ENCODE results near the gene OR4E1.
"Not testable (repeated sequence)": the region's sequence is repeated elsewhere in the genome, so short reads cannot be mapped to it uniquely, and the experiment has no call there.

The OR4E1 gene, protein sequence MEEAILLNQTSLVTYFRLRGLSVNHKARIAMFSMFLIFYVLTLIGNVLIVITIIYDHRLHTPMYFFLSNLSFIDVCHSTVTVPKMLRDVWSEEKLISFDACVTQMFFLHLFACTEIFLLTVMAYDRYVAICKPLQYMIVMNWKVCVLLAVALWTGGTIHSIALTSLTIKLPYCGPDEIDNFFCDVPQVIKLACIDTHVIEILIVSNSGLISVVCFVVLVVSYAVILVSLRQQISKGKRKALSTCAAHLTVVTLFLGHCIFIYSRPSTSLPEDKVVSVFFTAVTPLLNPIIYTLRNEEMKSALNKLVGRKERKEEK

DNA sequence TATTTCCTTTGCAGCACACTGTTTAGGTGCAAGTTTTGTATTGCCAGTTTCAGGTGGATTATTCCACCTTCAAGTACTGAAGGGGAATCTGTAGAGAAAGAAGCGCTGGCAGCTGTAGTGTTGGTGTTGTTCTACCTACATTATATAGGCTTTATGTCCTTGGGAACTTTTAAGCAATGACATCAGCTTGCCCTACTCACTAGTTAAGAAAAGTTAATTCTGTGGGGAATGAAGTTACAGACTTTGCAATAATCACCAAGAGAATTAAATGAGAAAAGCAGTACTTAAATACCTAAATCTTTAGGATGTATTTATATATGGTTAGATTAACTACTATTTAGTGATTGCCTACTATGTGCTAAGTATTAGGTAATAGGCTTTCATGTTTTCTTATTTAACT, at the start of gene OR4E1:
OR4E1 (minus strand) TSS at position 101 of the 400 bp plus-strand sequence. CDS start 2,883 bp downstream, outside the sequence.
- DNase-seq (ENCODE audit: low read depth in 2 of 2): no peak

DNA sequence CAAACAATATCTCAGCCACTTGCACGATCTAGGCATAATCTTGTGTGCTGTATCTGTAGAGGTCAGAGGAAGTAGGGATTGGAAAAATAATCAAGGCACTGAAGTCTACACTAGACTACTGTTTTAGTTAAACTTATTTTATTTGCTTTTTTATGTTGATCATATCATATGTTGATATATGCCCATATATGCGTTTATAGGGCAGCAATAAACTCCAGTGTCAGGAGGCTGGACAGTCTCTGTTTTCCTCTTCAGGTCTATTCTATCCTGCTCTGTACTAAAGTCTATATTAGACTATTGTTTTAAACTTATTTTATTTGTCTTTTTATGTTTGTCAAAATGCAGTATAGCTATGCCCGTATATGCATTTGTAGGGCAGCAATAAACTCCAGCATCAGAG, 47.9 kb upstream of the OR4E1 start:
- DNase-seq (ENCODE audit: low read depth in 2 of 2): no peak

DNA sequence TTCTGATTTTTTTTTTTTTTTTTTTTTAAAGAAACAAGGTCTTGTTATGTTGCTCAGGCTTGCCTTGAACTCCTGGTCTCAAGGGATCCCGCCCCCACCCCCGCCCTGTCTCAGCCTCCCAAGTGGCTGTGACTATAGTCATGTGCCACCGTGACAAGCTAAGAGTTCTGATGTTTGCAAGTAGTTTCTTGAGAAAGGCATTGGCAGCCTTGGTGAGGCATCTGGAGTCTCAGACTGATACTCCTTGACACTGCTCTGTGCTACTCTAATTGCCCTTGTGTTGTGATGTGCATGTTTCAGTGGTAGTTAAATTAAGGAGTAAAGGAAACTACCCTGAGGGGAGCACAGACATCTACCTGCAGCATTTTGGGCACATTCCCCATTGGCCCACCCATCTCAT, 46.2 kb upstream of the OR4E1 start:
- no peak for DNase-seq (ENCODE audit: low read depth in 2 of 2)

DNA sequence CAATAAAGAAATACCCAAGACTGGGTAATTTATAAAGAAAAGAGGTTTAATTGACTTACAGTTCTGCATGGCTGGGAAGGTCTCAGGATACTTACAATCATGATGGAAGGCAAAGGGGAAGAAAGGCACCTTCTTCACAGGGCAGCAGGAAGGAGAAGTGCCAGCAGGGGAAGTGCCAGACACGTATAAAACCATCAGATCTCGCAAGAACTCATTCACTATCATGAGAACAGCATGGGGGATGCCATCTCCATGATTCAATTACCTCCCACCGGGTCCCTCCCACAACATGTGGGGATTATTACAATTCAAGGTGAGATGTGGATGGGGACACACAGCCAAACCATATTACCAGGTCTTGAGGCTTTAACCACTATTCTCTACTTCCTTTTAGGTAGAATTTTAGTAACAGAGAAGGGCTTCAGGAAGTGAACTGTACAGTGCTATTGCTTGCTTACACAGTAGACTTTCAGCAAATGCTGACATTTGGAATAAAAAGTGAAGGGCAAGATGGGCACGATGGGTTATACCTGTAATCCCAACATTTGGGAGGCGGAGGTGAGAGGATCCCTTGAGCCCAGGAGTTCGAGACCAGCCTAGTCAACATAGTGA, 40.8 kb upstream of the OR4E1 start:
- DNase-seq (ENCODE audit: low read depth in 2 of 2): no peak

DNA sequence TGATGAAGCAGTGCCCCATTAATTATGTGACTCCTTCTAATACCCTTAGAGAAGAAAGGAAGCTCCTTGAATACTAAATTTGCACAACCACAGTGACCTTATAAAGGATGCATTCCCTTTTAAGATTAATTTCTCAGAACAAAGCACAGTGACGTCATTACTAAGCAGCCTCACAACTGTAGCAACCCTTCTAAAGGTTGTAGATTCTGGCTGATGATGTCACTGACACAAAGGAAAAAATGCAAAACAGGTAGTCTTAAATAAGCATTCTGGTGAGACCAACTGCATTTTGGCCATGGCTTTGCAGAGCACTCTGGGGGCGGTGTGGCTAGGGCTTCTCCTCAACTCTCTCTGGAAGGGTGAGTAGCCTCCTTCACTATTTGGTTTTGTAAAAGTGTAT, 38.4 kb upstream of the OR4E1 start:
- DNase-seq (ENCODE audit: low read depth in 2 of 2): no peak

DNA sequence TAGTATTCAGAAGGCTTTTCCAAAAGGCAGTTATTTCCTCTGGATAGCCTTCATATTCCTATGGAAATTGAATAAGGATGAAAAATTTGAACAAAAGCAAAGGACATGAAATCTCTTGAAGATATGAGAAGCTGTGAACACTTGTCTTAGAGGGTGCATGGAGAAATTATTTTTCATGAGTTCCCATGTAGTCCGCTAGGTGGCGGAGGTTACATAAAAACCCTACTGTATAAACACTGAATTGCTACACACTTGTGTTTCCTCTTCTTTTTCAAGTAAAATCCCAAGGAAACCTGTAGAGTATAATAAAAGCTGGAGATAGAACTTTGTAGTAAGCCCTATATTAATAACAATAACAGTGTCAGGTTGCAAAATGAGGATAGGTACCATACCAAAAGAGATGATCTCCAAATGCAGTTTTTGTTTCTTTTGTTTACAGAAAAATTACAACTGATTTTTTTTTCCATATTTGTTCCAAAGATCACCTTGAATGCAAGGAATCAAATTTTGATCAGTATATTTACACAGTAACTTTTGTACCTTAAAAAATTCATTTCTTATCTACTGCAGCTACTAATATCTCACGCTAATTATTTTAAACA, 37.8 kb upstream of the OR4E1 start:
- no peak for DNase-seq (ENCODE audit: low read depth in 2 of 2)

DNA sequence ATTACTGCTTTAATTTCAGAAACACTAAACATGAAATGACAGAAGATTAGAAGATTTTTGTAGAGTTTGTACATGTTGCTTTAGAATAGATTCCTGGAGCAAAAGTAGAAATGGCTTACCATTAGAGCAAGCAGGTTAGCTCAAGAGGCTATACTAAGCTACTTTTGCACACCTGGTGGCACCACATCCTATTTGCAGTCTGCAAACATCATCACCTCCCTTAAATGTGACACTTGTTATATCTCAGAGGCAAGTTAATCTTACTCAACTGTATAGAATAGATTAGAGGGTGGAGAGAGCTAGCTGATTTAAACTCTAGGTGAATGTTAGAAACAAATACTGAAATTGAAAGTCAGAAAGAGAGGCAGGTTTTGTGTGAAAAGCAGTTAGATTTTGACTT, 30.7 kb upstream of the OR4E1 start:
- DNase-seq (ENCODE audit: low read depth in 2 of 2): no peak

DNA sequence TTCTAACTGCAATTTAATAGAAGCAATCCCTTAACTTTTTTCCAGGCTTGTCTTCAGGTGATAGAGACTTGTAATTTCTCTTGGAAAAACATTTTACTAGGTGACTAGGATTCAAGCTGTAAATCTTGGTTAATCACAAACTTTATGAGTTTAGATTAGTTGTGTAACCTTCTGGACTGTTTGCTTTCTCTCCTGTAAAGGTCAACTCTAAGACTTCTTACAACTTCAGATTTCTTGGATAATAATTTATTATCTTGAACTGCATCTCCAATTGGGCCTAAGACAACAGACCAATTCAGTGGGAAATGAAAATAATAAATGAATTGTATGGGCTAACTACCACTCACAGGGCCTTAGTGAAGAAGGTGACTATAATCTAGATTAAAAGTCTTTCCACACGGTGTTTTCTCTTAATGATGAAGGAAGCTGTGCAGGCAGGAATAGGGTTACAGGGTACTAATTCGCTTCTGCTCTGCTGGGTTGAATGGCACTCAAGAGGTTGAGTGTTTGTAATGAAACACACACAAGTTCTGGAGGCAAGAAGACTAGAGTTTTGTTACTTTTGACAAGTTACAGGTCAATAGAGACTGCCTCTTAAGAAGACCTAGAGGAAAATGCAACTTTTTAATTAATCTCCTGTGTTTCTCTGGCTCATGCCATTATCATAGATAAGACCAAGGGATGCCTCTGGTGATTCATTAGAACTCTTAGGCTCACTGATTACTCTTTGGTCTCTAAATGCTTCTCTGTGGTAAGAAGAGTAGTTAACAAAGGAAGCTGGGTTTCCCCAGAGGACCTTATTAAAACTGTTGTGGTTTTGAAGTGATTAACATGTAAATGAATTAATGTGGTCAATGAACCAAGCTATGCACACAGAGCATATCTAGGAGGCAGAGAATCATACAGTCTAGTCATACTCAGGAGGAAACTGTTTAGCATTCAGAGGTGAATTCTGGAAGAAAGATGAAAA, 30.0 kb upstream of the OR4E1 start:
- no peak for DNase-seq (ENCODE audit: low read depth in 2 of 2)

DNA sequence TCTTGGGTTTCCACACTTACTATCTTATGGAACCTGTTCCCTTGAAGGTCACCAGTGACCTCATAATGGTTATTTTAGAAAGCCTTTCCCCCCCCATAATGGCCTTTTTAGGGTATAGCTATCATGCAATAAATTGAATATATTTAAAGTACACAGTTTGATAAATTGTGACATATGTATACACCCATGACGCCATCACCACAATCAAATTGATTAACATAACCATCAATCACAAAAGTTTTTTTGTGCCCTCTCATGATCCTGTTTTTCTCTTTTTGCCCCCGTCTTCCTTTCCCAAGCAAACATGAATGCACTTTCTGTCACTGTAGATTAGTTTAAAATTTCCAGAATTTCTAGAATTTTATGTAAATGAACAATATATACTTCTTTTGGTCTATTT, 28.7 kb upstream of the OR4E1 start:
- no peak for DNase-seq (ENCODE audit: low read depth in 2 of 2)

DNA sequence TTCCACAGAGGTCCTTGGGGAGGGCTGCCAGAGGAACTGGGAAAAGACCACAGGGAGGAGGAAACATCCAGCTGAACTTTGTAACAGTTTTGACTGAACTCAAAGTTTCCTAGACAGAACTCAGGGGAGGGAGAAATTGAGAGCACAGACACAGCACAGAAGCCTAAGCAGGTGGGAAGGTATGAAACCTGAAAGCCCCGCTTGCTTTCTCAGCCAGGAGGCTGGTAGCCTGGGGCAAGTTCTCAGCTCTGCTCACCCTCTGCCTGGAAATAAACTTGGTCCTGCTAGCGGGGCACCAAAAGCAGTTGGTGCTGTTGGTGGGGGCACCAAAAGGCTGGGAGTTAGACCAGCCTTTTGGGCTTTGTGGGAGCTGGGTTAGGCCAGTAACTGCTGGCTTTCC, 25.9 kb upstream of the OR4E1 start:
- DNase-seq (ENCODE audit: low read depth in 2 of 2): no peak

DNA sequence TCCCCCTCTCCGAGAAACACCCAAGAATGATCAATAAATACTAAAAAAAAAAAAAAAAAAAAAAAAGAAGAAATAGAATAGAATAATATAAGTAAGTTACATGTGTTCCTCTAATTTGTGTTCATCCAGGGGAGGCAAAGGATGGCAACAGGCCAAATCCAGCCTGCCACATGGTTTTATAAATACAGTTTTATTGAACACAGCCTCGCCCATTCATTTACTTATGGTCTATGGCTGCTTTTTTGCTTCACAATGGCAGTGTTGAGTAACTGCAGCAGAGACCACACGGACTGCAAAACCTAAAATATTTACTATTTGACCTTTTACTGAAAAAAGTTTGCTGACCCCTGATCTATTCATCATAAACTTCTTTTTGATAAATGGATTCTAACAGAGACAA, 24.9 kb upstream of the OR4E1 start:
- not testable (repeated sequence) for DNase-seq (ENCODE audit: low read depth in 2 of 2)

DNA sequence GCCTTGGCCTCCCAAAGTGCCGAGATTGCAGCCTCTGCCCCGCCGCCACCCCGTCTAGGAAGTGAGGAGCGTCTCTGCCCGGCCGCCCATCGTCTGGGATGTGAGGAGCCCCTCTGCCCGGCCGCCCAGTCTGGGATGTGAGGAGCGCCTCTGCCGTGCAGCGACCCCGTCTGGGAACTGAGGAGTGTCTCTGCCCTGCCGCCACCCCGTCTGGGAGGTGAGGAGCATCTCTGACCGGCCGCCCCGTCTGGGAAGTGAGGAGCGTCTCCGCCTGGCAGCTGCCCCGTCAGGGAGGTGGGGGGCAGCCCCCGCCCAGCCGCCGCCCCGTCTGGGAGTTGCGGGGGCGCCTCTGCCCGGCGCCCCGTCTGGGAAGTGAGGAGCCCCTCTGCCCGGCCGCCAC, 24.0 kb upstream of the OR4E1 start:
- not testable (repeated sequence) for DNase-seq (ENCODE audit: low read depth in 2 of 2)

DNA sequence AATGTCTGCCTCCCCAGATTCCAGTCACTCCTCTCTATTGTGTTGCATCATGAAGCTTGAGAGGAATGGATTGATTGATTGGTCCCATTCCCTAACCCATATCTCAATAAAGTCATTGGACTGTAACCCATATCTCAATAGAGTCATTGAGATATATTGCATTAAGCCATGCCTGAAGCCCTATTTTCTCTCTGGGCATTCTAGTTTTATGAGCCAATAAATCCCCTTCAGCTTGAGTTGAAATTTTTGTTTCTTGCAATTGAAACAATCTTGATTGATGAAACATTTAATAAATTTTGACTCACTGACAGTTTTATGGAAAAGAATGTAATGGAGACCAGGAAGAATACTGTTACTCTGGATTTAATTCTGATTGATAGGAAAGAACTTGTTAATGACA, 20.8 kb upstream of the OR4E1 start:
- no peak for DNase-seq (ENCODE audit: low read depth in 2 of 2)

DNA sequence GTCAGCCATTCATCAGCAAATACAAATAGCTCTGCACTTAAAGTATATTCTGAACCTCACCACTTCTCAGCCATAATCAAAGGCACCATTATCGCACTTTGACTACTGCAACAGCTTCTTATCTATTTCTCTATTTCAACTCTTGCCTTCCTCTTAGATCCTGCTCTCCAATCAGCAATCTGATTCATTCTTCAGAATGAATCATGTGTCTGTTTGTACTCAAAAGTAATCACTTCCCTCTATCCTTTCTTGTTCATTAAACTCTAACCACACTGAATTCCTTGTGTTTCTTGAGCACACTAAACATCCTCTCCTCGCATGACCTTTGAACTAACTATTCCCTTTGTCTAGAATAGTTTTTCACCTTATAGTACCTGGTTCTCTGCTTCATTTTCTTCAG, 12.8 kb upstream of the OR4E1 start:
- no peak for DNase-seq (ENCODE audit: low read depth in 2 of 2)

DNA sequence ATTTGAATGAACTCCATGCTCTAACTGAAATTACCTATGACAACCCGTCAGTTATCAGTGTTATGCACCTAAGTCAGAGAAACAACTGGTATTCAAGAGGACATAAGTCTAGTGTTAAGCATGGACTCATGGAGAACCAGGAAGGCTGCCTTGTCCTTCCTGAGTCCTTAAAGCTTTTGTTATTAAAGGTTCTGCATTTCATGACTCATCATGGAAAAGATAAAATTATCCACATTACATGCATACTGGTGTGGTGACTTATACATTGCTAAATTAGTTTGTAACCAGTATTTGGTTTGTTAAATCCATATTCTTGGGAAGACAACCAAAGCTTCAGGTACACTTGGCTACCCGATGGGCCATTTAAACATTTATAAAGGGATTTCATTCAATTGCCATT, 6.5 kb upstream of the OR4E1 start:
- no peak for DNase-seq (ENCODE audit: low read depth in 2 of 2)

DNA sequence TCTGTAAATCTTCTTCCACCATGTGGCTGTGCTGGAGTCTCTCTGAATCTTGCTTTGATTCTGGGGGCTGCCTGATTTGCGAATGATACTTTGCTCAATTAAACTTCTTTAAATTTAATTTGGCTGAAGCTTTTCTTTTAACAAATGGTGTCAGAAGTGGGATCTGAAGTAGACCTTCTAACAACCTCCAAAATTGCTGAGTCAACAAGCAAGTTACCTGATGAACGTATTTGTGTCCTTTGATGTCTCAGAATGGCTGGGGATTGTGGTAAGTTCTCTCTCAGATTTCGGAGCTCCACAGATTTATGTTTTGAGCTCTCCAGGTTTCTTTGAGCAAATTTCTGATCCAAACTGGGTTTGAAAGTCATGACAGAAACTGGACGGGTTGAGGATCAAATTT, 1.9 kb upstream of the OR4E1 start:
- DNase-seq (ENCODE audit: low read depth in 2 of 2): no peak

DNA sequence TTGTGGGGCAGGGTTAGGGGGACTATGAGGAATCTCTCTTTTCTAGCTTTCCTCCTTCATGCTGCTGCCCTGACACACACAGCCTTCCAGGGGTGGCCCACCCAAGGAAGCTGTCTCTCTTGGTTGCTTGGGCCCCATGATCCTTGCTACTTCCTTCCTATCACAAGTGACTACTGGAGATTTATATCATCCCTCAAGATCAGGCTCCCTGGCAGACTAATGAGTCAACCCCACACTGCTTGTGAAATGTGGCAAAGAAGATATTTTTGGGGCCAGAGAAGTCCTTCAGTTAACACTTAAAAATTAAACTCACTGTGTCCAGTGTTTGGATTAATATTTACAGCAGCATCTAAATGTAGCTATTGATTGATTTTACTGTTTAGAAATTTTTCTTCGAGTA, 1.5 kb downstream of the OR4E1 start:
- DNase-seq (ENCODE audit: low read depth in 2 of 2): no peak

DNA sequence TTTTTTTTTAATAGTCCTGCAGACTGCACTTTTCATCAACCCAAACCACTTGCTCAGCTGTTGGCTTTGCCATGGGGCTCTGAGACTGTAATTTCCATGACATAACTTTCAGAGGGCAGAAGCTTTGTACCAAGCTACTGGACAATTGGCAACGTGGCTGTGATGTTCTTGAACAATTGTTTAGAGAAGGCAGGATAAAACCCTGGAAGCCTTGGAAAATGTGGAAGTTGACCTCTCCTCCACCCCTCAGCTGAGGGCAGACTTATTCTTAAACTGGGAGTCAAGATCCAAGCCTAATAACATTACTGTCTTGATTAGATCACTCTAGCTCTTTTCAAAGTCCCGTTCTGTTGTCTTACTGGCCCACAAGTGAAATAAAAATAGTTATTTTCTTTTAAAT, 2.2 kb downstream of the OR4E1 start:
- no peak for DNase-seq (ENCODE audit: low read depth in 2 of 2)

DNA sequence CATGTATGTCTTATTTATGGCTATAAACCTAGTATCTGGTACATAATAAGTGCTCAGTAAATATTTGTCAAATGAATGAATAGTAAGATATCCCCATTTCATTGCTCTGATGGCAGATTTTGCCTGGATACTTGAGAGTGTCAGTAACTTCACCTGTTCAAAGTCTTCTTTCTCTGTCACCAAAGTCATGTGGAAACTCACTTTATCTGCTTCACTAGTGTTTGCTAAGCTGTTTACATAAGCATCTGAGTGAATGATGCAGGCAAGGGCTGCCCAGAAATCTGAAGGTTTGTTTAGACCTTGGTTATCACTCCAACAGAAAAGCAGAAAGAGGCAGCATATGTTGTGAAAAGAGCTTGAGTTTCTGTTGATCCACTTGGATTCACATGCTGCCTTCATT, 4.3 kb downstream of the OR4E1 start:
- no peak for DNase-seq (ENCODE audit: low read depth in 2 of 2)

DNA sequence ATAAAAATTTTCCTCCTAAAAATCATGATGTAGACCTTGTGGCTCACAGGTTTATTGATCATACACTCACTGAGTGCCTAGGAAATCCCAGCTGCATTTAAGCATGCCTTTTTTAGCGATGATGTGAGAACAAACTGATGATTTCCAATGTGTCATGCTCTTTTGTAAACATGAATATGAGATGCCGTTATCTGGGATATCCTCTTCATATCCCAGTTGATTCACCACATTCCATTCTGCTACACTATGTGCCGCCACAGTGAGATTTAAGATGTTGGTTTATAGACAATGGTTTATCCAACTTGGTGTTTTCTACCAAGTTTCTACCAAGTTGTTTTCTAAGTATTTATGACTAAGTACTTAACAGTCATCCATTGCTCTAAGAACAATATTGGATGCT, 5.2 kb downstream of the OR4E1 start:
- no peak for DNase-seq (ENCODE audit: low read depth in 2 of 2)

DNA sequence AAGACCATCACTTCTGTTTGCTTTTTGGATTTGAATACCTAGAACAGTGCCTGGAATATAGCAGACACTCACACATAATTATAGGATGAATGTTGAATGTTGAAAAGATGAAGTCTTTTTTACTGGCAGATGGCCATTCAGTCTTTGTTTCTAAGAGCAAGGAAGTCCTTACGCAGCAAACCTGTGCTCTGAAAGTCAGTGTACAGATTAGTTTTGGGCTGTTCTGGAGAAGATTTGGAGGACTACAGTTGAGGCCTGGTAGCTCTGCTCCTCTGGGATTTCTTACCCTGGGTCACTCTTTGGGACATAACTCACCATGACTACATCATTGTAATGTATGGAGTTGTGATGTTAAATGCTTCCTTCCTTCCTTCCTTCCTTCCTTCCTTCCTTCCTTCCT, 16.6 kb downstream of the OR4E1 start:
- DNase-seq (ENCODE audit: low read depth in 2 of 2): no peak

DNA sequence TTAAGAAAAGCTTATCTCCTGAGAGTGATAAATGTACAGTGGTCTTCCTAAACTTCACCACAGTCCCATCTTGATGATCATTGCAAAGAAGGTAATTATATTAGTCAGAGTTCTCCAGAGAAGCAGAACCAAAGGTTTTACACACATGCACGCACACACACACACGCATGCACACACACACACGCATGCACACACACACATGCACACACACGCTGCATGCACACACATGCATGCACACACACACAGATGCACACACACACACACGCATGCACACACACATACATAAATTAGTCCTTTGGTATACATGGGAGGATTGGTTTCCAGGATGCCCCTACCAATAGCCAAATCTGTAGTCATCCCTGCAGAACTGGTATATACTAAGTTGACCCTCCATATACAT, 19.4 kb downstream of the OR4E1 start:
- DNase-seq (ENCODE audit: low read depth in 2 of 2): no peak

All from stimulated activated CD8-positive, alpha-beta memory T cell treated with anti-CD3 and anti-CD28 coated beads, Interleukin-15, amount 100 ng/mL, for 48 hours (primary cell).